ENCODE data around the gene UBE2QL1. TPM values are rescaled to one million over a fixed set of nuclear protein-coding genes. Genes with fewer than 3 reads are reported as not detected.

The UBE2QL1 gene
- total and polyA plus RNA-seq, 2 of the 8 experiments (the other 6 are each of a cell fraction or from before 2014, with no cell fraction given) = 0.43 to 0.65 TPM

DNA sequence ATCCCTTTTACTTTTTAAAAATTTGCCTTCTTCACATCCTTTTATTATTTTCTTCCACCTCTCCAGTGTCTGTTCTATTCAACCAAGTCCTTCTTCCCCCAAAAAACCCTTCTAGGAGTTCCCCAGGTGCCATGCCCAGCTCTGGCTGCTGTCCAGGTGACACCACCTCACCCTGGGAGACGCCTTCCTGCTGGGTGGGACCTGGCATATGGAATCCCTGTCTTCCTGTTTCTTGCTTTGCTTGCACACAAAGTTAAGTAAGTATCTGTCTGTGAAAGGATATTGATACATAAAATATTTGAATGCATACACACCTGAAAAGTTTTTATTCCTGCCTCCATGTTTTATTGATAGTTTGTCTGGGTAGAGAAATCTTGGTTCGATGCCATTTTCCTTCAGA, 47.2 kb upstream of the UBE2QL1 start:
- H3K9me3 ChIP-seq (ENCODE audit: insufficient read depth in 2 of 2, low read depth in 1 of 2, low read length in 1 of 2) = peaks cover 0 to 4% of the 10 kb centered on the region in 2 experiments; a peak in 1 of 4 replicates
- TF ChIP-seq SRF (IDR thresholded peaks at IDR 0.05; ENCODE audit: low read depth, low read length) = no peak
- TF ChIP-seq BCL11A (IDR thresholded peaks at IDR 0.05; ENCODE audit: low read depth in 2 of 2, low read length in 2 of 2) = no peak
- no peak for TF ChIP-seq RAD21 (IDR thresholded peaks at IDR 0.05 in 1 of 2, conservative IDR thresholded peaks at IDR 0.05 in 1 of 2; ENCODE audit: low read depth in 2 of 2, low read length in 2 of 2)
- TF ChIP-seq EZH2 (IDR thresholded peaks at IDR 0.05; ENCODE audit: low read depth, low read length, severe bottlenecking) = no peak
- no peak for TF ChIP-seq ATF2 (IDR thresholded peaks at IDR 0.05; ENCODE audit: low read length)
- no peak for TF ChIP-seq USF2 (IDR thresholded peaks at IDR 0.05; ENCODE audit: low read length)
- TF ChIP-seq ATF3 (IDR thresholded peaks at IDR 0.05; ENCODE audit: insufficient read depth, low read depth, low read length) = no peak
- TF ChIP-seq BRCA1 (IDR thresholded peaks at IDR 0.05; ENCODE audit: low read depth, low read length) = no peak
- TF ChIP-seq GABPA (IDR thresholded peaks at IDR 0.05; ENCODE audit: borderline replicate concordance, insufficient read depth, low read length) = no peak
- no peak for TF ChIP-seq HDAC2 (IDR thresholded peaks at IDR 0.05; ENCODE audit: borderline replicate concordance in 1 of 2, low read depth in 2 of 2, low read length in 2 of 2)

More for the DNA sequence above, 47.2 kb upstream of the UBE2QL1 start:
- H3K79me1 ChIP-seq (ENCODE audit: low read depth, low read length) = no peaks in the 10 kb centered on the region
- H3K36me3 ChIP-seq (ENCODE audit: control insufficient read depth in 2 of 4, insufficient read depth in 4 of 4, low read length in 3 of 4) = no peaks in the 10 kb centered on the region
- no peaks in the 10 kb centered on the region; the same call in 1 of the 2 replicates for H3K23me2 ChIP-seq (ENCODE audit: low read depth, low read length)
- no peaks in the 10 kb centered on the region for H4K20me1 ChIP-seq (replicated peaks in 1 of 2; ENCODE audit: control insufficient read depth in 1 of 2, insufficient read depth in 2 of 2, low read length in 2 of 2)
- no peak overlapping the region for H3K4me3 ChIP-seq (ENCODE audit: extremely low read depth in 1 of 4, insufficient read depth in 2 of 4, low read depth in 3 of 4, low read length in 4 of 4)
- H2AK5ac ChIP-seq (ENCODE audit: low read depth, low read length) = no peak overlapping the region
- POLR2A ChIA-PET (ENCODE audit: partially characterized antibody) = no interaction called here
- no peak overlapping the region for H4K5ac ChIP-seq (ENCODE audit: insufficient read length, low read depth, low read length)
- no peak for DNase-seq (ENCODE audit: low read depth in 1 of 2, low spot score in 2 of 2)
- H2BK120ac ChIP-seq (replicated peaks; ENCODE audit: low read depth, low read length) = no peak overlapping the region
- no peak overlapping the region for H3K9ac ChIP-seq (replicated peaks in 1 of 4; ENCODE audit: extremely low read depth in 1 of 4, low read depth in 3 of 4, low read length in 3 of 4)
- CTCF ChIA-PET (ENCODE audit: partially characterized antibody) = no interaction called here
- no peaks in the 10 kb centered on the region for H3K4me1 ChIP-seq (replicated peaks in 1 of 4; ENCODE audit: control insufficient read depth in 3 of 4, insufficient read depth in 4 of 4, low read length in 3 of 4)
- H3K79me2 ChIP-seq (ENCODE audit: control insufficient read depth in 1 of 2, insufficient read depth in 2 of 2, low read length in 2 of 2) = no peaks in the 10 kb centered on the region
- no peak overlapping the region for H3K4ac ChIP-seq (replicated peaks; ENCODE audit: insufficient read length, low read depth, low read length)
- H3K27ac ChIP-seq (ENCODE audit: low read depth, low read length) = no peak overlapping the region
- no peak overlapping the region for H2BK12ac ChIP-seq (ENCODE audit: low read depth, low read length)
- H3K18ac ChIP-seq (ENCODE audit: extremely low read depth, low read length) = no peak overlapping the region
- no peak overlapping the region for H4K8ac ChIP-seq (ENCODE audit: extremely low read depth, insufficient read depth, low read length)
- no peak overlapping the region for H2BK15ac ChIP-seq (ENCODE audit: low read length)
- H2AFZ ChIP-seq (ENCODE audit: low read length) = no peak overlapping the region
- no peak for FAIRE-seq
- no peak overlapping the region for H4K91ac ChIP-seq (replicated peaks; ENCODE audit: insufficient read length, low read length)
- H2BK20ac ChIP-seq (ENCODE audit: low read length) = no peak overlapping the region
- 91% methylated on average over 2 of the region's 2 CpGs; no CpG with 5 or more reads in 1 of the 2 experiments for WGBS, 2 experiments (ENCODE audit: extremely low coverage in 1 of 2, insufficient coverage in 1 of 2, insufficient read length in 1 of 2, insufficient replicate concordance in 2 of 2, low coverage in 1 of 2, low lambda C conversion rate in 2 of 2, missing lambda C conversion rate in 1 of 2)
- H3K56ac ChIP-seq (replicated peaks; ENCODE audit: insufficient read length, low read depth, low read length) = no peak overlapping the region
- H3K23ac ChIP-seq (ENCODE audit: insufficient read length) = no peak overlapping the region
- no peak overlapping the region for H2BK5ac ChIP-seq (ENCODE audit: low read depth, low read length)
- no peak overlapping the region for H3K14ac ChIP-seq (ENCODE audit: insufficient read length)
- no peaks in the 10 kb centered on the region for H3K27me3 ChIP-seq (replicated peaks in 1 of 4; ENCODE audit: control insufficient read depth in 3 of 4, extremely low read depth in 1 of 4, insufficient read depth in 3 of 4, low read length in 3 of 4)
- no peak overlapping the region for H3K4me2 ChIP-seq (ENCODE audit: insufficient read depth in 1 of 2, low read depth in 2 of 2, low read length in 2 of 2)

All from H1 (cell line).